ENCODE results near the gene STIM1. TPM values are rescaled to one million over a fixed set of nuclear protein-coding genes. Genes with fewer than 3 reads are reported as not detected.

STIM1 gene
- total RNA-seq, 4 donors from 2014 or later = 50.1 to 112 (median 63.3) TPM

DNA sequence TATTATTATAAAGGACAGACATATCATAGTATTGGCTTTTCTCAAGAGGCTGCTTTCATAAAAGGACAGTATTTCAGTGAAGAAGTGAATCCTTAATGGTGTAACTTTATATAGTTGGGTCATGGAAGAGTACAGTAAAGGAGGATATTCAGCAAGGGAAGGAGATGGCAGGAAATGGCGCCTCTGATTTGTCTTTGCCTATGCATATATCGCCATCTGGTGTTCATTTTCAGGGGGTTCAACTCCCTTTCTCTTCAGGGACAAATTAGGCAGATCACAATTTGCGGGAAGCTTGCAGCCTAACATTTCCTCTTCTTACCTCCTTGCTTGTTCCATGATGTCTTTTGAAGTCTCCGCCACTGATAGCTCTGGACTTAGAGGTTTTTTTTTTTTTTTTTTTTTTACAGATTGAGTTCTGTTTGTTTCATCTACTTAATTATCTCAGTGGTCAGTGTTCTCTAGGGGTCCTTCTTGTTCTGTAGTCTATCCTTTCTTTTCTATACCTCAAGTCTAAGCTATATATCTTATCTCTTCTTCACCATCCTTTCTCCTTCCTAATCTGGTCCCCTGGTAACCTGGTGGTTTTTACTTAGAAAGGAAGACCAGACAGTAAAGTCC lies 217.3 kb downstream of the STIM1 start:
- H3K4me3 ChIP-seq = no peak overlapping the region
- H3K4me1 ChIP-seq = peaks cover 0 to 56% (median 12%) of the 10 kb centered on the region in 3 donors
- H3K27ac ChIP-seq = peak overlapping the region in 2 of 4 donors; percentile 49 to 65
- no peaks in the 10 kb centered on the region for H3K27me3 ChIP-seq
- no peak for DNase-seq
- H3K9me3 ChIP-seq = no peaks in the 10 kb centered on the region
- 7 to 8% methylated on average over 4 of the region's 4 CpGs for WGBS, 2 donors
- intact Hi-C loops (cut with DNase I) = loop anchor here (5.0 kb wide), 1 partner anchor 220 kb away; no protein-coding TSS in a partner anchor
- H3K36me3 ChIP-seq = peaks cover 0 to 62% (median 9%) of the 10 kb centered on the region in 3 donors
- TF ChIP-seq, protein P1, sequence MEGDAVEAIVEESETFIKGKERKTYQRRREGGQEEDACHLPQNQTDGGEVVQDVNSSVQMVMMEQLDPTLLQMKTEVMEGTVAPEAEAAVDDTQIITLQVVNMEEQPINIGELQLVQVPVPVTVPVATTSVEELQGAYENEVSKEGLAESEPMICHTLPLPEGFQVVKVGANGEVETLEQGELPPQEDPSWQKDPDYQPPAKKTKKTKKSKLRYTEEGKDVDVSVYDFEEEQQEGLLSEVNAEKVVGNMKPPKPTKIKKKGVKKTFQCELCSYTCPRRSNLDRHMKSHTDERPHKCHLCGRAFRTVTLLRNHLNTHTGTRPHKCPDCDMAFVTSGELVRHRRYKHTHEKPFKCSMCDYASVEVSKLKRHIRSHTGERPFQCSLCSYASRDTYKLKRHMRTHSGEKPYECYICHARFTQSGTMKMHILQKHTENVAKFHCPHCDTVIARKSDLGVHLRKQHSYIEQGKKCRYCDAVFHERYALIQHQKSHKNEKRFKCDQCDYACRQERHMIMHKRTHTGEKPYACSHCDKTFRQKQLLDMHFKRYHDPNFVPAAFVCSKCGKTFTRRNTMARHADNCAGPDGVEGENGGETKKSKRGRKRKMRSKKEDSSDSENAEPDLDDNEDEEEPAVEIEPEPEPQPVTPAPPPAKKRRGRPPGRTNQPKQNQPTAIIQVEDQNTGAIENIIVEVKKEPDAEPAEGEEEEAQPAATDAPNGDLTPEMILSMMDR (IDR thresholded peaks at IDR 0.05) = peak; percentile 80 to 94 (median 90)
- TF ChIP-seq POLR2A (IDR thresholded peaks at IDR 0.05) = no peak

GRCh38 chr11:4074266-4074665 lies 218.8 kb downstream of the STIM1 start:
- 94 to 95% methylated on average over 7 of the region's 7 CpGs for WGBS, 2 donors

GRCh38 chr11:4076774-4077173 lies 221.3 kb downstream of the STIM1 start:
- Histone ChIP-seq H3K9me3 (no peaks in the 10 kb centered on the region), H3K27me3 (no peaks in the 10 kb centered on the region), H3K36me3 (peaks cover 9 to 69% (median 20%) of the 10 kb centered on the region in 3 donors), H3K27ac (no peak overlapping the region), H3K4me1 (peaks cover 0 to 25% (median 8%) of the 10 kb centered on the region in 3 donors), H3K4me3 (no peak overlapping the region)
- DNase-seq = no peak
- 35 to 36% methylated on average over 1 of the region's 1 CpG for WGBS, 2 donors
- intact Hi-C loops (cut with DNase I) = no loop called here
- TF ChIP-seq POLR2A (IDR thresholded peaks at IDR 0.05) = no peak
- TF ChIP-seq, protein P1 (IDR thresholded peaks at IDR 0.05) = no peak

More at GRCh38 chr11:4074266-4074665, 218.8 kb downstream of the STIM1 start:
- Histone ChIP-seq H3K4me1 (peaks cover 0 to 44% (median 9%) of the 10 kb centered on the region in 3 donors), H3K36me3 (peaks cover 0 to 64% (median 9%) of the 10 kb centered on the region in 3 donors), H3K4me3 (no peak overlapping the region), H3K9me3 (no peaks in the 10 kb centered on the region), H3K27ac (no peak overlapping the region), H3K27me3 (no peaks in the 10 kb centered on the region)
- DNase-seq = no peak
- intact Hi-C loops (cut with DNase I) = loop anchor here (5.0 kb wide), 1 partner anchor 222 kb away; no protein-coding TSS in a partner anchor
- no peak for TF ChIP-seq POLR2A (IDR thresholded peaks at IDR 0.05)
- TF ChIP-seq, protein P1 (IDR thresholded peaks at IDR 0.05) = no peak

DNA sequence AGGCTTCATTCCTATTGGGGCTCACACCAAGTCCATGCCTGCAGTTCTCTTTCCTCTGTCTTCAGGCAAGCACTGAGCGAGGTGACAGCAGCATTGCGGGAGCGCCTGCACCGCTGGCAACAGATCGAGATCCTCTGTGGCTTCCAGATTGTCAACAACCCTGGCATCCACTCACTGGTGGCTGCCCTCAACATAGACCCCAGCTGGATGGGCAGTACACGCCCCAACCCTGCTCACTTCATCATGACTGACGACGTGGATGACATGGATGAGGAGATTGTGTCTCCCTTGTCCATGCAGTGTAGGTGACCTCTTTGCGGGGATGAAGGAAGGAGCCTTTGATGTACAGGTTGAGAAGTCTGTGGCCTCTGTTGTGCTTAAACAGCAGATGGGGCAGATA lies 227.7 kb downstream of the STIM1 start:
- TF ChIP-seq, protein P1 (IDR thresholded peaks at IDR 0.05) = no peak
- TF ChIP-seq POLR2A (IDR thresholded peaks at IDR 0.05) = no peak
- no peak overlapping the region for H3K4me3 ChIP-seq
- H3K27me3 ChIP-seq = no peaks in the 10 kb centered on the region
- DNase-seq = no peak
- 67 to 83% methylated on average over 3 to 6 of the region's 9 CpGs for WGBS, 2 donors
- peaks cover 33 to 100% (median 38%) of the 10 kb centered on the region in 3 donors for H3K36me3 ChIP-seq
- H3K4me1 ChIP-seq = no peaks in the 10 kb centered on the region
- H3K27ac ChIP-seq = no peak overlapping the region
- no peaks in the 10 kb centered on the region for H3K9me3 ChIP-seq
- intact Hi-C loops (cut with DNase I) = no loop called here

- DNase-seq = no peak
- Histone ChIP-seq H3K27ac (no peak overlapping the region), H3K36me3 (peaks cover 33 to 100% (median 40%) of the 10 kb centered on the region in 3 donors), H3K4me3 (no peak overlapping the region), H3K9me3 (no peaks in the 10 kb centered on the region), H3K27me3 (no peaks in the 10 kb centered on the region), H3K4me1 (no peaks in the 10 kb centered on the region)
- WGBS, 2 donors = 93 to 96% methylated on average over 12 of the region's 12 CpGs
- intact Hi-C loops (cut with DNase I) = no loop called here
- TF ChIP-seq, protein P1 (IDR thresholded peaks at IDR 0.05) = no peak
- no peak for TF ChIP-seq POLR2A (IDR thresholded peaks at IDR 0.05)
Measured at GRCh38 chr11:4084406-4085125, 229.1 kb downstream of the STIM1 start.
